ENCODE measurements around the gene RTTN.

- no peak for TF ChIP-seq GATA3 (IDR thresholded peaks at IDR 0.05; ENCODE audit: low read depth, low read length)
- TF ChIP-seq GATA2 (IDR thresholded peaks at IDR 0.05; ENCODE audit: low read depth, low read length), result no peak
Measured at GRCh38 chr18:70085641-70086040, 119.8 kb downstream of the RTTN start.
